ENCODE measurements around the gene PUM2.
A peak's percentile ranks its signal among the peaks of the same experiment; 100 is the strongest.
"Not testable (repeated sequence)": the region's sequence is repeated elsewhere in the genome, so short reads cannot be mapped to it uniquely, and the experiment has no call there.

Gene PUM2

GRCh38 chr2:20299113-20299512, 51.5 kb downstream of the PUM2 start:
- FAIRE-seq, result no peak

GRCh38 chr2:20294231-20294630, 56.4 kb downstream of the PUM2 start:
- DNase-seq (ENCODE audit: insufficient read length, low spot score) (no peak), FAIRE-seq (no peak)

More at GRCh38 chr2:20299113-20299512, 51.5 kb downstream of the PUM2 start:
- no peak for DNase-seq (ENCODE audit: insufficient read length, low spot score)

DNA sequence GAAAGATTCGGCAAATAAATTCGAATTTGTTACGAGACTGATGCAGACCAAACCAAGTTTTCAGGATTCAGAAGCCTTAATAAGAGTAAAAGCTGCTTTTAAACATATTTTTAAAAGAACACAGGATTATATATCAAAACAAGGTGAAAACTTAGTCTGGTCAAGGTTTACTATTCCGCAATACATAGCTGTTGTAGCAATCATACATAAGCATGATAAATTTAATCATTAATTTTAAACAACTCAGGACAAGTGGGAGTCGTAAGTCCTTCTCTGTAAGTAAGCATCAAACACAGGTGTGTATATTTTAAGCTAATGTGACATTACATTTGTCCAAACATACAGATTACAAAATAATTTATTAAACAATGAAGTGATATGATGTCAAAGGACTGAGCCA, 57.7 kb downstream of the PUM2 start:
- FAIRE-seq, result no peak
- DNase-seq (ENCODE audit: insufficient read length, low spot score), result no peak

DNA sequence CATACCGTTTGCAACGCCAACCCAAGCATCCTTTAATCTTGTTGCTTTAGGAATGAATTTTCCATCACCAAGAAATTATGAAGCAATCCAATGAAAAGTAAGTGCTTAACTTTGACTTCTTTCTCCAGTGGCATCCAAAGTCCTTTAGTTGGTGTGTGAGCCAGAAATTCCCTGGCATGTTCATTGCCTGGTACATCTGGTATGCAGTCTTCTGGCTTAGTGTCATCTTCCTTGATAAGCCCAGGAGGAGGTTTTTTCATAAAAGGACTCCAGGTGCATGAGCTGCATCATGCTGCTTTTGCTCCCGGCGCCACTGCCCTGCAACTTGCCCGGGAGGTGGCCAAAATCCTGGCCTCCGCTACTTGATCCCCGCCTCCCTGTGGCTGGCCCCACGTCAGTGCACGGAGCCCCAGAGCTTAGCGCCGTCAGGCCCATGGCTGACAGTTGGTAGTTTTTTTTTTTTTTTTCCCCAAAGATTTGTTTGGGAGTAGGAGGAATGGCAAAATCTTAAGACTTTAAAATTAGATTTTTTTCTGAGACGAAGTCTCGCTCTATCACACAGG, 58.7 kb downstream of the PUM2 start:
- DNase-seq (ENCODE audit: insufficient read length, low spot score) (no peak), FAIRE-seq (no peak)

DNA sequence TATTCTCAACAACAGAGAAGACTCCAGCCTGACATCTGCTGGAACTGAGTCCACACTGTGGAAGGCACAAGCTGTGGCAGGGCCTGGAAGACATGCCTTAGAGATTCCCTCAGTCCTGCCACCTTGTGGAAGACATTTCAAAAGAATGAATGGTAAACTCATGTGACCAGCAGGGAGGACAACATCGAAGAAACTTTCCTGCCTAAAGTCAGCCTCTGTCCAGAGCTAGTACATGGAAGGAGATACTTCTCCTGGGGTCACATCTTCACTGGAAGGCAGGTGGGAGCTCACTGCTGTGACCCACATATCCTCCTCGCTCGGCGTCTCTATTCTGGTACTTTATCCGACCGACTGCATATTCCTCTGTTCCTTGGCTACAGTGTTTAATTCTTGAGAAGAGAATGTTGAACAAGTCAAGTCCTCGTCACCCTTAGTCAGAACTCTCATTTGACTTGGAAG, 59.5 kb downstream of the PUM2 start:
- FAIRE-seq, result peak; percentile 98
- peak; percentile 87 for DNase-seq (ENCODE audit: insufficient read length, low spot score)

DNA sequence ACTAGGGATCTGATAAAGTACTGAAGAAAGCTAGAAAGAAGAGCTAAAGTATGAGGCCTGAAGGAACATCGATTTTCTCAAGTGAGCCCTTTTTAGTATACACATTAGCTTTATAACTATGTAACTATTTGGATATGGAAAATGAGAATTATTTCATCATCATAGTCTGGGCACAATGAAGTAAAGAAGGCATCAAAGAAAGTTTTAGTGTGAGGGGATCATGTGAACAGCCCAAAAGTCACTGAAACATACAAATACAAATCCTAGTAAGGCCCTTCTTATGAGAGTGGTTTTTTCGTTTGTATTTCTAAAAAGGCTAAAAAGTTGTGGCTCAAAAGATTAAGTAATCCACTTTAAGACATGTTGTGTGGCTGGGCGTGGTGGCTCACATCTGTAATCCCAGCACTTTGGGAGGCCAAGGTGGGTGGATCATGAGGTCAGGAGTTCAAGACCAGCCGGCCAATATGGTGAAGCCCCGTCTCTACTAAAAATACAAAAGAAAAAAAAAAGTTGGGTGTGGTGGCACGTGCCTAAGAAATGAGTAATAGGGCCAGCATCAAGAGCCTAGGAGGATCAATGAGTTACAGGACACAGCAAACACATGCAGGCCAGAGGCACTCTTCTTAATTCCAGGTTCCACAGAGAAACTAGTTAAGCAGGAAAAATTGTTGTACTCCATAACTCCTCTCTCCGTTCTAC, 61.9 kb downstream of the PUM2 start:
- no peak for DNase-seq (ENCODE audit: insufficient read length, low spot score)
- no peak for FAIRE-seq

GRCh38 chr2:20282916-20283592, 67.6 kb downstream of the PUM2 start:
- FAIRE-seq (peak; percentile 46), DNase-seq (ENCODE audit: insufficient read length, low spot score) (no peak)

DNA sequence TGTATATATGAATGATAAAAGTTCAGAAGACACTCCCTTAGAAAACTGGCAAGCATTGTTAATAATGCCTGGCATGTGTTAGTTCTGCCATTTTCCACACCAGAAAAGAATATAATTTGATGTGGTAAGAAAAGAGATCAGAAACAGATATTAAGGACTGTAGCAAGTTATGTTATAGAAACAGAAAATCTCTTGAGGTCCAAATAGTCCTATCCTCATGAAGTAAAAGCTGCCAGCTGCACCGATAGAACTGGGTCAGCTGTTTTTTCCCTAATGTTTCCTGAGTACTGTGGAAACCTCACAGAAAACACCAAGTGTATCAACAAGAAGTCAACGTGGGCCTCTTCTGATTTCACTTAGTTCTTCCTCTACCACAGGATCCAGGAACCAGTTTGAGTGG, 68.8 kb downstream of the PUM2 start:
- FAIRE-seq (no peak), DNase-seq (ENCODE audit: insufficient read length, low spot score) (no peak)

GRCh38 chr2:20273042-20273441, 77.6 kb downstream of the PUM2 start:
- DNase-seq (ENCODE audit: insufficient read length, low spot score) (no peak), FAIRE-seq (no peak)

DNA sequence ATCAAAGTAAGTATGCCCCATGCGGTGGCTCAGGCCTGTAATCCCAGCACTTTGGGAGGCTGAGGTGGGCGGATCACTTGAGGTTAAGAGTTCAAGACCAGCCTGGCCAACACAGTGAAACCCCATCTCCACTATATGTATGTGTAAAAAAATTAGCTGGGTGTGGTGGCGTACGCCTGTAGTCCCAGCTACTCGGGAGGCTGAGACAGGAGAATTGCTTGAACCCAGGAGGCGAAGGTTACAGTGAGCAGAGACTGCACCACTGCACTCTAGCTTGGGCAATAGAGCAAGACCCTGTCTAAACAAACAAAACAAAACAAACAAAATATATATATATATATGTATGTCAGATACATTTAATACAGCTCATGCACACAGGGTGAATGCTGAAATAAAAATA, 82.3 kb downstream of the PUM2 start:
- FAIRE-seq; DNase-seq (ENCODE audit: insufficient read length, low spot score): not testable (repeated sequence)

DNA sequence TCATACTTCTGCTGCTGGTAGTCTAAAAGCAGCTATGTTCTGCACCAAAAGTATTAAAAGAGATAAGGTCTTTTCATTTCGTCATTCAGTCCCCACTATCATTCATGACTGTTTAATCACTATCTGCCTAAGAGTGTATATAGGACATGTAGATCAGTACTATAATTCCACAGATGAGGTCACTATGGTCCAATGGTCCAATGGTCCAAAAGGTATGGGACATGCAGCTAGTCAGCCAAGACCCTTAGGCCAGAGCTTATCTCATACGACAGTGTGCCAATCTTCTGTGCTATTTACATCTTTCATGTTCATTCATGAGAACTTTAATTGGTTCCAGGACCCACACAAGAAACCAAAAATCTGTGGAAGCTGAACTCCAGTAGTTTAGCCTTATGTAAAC, 83.1 kb downstream of the PUM2 start:
- FAIRE-seq (peak; percentile 84), DNase-seq (ENCODE audit: insufficient read length, low spot score) (no peak)

DNA sequence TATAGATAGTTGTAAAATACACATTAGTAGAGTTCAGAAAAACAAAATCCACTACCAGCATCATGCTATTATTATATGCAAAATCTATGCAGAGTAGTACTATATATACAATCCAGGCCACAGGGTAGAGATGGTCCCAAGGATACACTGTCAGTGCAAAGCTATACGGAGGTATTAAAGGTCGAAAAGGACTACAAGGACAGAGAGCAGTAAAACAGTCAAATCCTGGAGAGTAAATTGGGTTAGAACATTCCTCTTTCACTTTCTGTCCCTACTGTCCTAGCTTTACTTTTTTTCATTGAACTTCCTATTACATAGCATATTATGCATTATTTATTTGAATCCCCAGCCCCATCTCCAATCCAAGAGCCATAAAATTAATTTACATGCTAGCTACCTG, 86.0 kb downstream of the PUM2 start:
- no peak for DNase-seq (ENCODE audit: insufficient read length, low spot score)
- no peak for FAIRE-seq

GRCh38 chr2:20257411-20257810, 93.2 kb downstream of the PUM2 start:
- DNase-seq (ENCODE audit: insufficient read length, low spot score) (no peak), FAIRE-seq (no peak)

- FAIRE-seq, result no peak
- DNase-seq (ENCODE audit: insufficient read length, low spot score), result no peak
Measured at GRCh38 chr2:20254731-20255130, 95.9 kb downstream of the PUM2 start.

DNA sequence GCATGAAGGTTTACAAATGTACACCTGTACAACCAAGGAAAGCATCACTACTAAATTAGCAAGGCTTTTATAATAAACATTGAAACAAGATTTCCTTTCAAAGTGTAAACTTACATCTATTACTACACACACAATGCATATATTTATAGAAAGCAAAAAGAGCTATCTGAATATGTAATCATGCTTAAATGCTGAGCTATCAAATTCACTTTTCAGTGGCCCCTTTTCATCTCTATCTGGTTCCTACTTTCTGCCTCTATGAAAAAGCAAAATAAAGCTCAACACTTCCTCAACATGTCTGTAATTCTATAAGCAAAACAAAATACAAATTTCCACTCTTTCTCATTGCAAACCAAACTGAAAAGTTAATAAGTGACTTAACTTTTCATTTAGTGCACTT, 100.2 kb downstream of the PUM2 start:
- no peak for DNase-seq (ENCODE audit: insufficient read length, low spot score)
- no peak for FAIRE-seq

- FAIRE-seq, result no peak
- no peak for DNase-seq (ENCODE audit: insufficient read length, low spot score)
Measured at GRCh38 chr2:20249170-20249569, 101.5 kb downstream of the PUM2 start.

- DNase-seq (ENCODE audit: insufficient read length, low spot score) (no peak), FAIRE-seq (no peak)
Measured at GRCh38 chr2:20247084-20247483, 103.6 kb downstream of the PUM2 start.

GRCh38 chr2:20243637-20244036, 107.0 kb downstream of the PUM2 start:
- not testable (repeated sequence) for DNase-seq (ENCODE audit: insufficient read length, low spot score); FAIRE-seq

- DNase-seq (ENCODE audit: insufficient read length, low spot score) (no peak), FAIRE-seq (no peak)
Measured at GRCh38 chr2:20242727-20243377, 107.8 kb downstream of the PUM2 start.

GRCh38 chr2:20241973-20242726, 108.5 kb downstream of the PUM2 start:
- DNase-seq (ENCODE audit: insufficient read length, low spot score) (no peak), FAIRE-seq (no peak)

DNA sequence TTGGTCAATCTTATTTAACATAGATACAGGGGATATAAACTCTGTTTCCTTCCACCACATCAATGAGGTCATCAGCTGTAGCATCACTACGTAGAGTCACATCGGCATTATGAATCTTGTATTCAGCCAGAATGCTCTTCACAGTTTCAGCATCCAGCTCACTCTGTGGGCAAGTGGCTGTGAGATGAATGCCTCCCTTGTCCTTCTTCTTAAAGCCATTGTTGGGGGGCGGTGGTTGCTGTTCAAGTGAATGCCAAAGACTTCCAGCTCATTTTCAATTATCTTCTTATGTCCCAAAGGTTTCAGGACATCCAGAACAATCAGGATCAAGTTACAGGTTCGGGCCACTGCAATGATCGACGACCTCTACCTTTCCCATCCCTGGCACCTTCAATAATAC, 110.4 kb downstream of the PUM2 start:
- peak; percentile 95 for FAIRE-seq
- not testable (repeated sequence) for DNase-seq (ENCODE audit: insufficient read length, low spot score)
